Measurements from ENCODE around the gene GOLGA3.
A peak's percentile ranks its signal among the peaks of the same experiment; 100 is the strongest.
"Not testable (repeated sequence)": the region's sequence is repeated elsewhere in the genome, so short reads cannot be mapped to it uniquely, and the experiment has no call there.

The GOLGA3 gene

GRCh38 chr12:132828706-132829534, at the start of gene GOLGA3:
Gene GOLGA3, minus strand, starts transcription at chr12:132828869. Its CDS starts 6,741 bp downstream, at chr12:132822128.
- DNase-seq (ENCODE audit: low spot score), result peak; percentile 92

- DNase-seq (ENCODE audit: low spot score), result not testable (repeated sequence)
These were observed 46.0 kb upstream of the GOLGA3 start for GRCh38 chr12:132874620-132875019.

- DNase-seq (ENCODE audit: low spot score), result no peak
These were observed 45.5 kb upstream of the GOLGA3 start for GRCh38 chr12:132874175-132874574.

GRCh38 chr12:132873724-132874123, 45.1 kb upstream of the GOLGA3 start:
- no peak for DNase-seq (ENCODE audit: low spot score)

GRCh38 chr12:132872975-132873421, 44.3 kb upstream of the GOLGA3 start:
- DNase-seq (ENCODE audit: low spot score), result no peak

GRCh38 chr12:132872073-132872855, 43.6 kb upstream of the GOLGA3 start:
- DNase-seq (ENCODE audit: low spot score), result no peak

GRCh38 chr12:132869551-132869950, 40.9 kb upstream of the GOLGA3 start:
- no peak for DNase-seq (ENCODE audit: low spot score)

GRCh38 chr12:132866251-132866828, 37.7 kb upstream of the GOLGA3 start:
- DNase-seq (ENCODE audit: low spot score), result peak; percentile 42

- DNase-seq (ENCODE audit: low spot score), result no peak
These were observed 32.9 kb upstream of the GOLGA3 start for GRCh38 chr12:132861558-132861957.

GRCh38 chr12:132858718-132859266, 30.1 kb upstream of the GOLGA3 start:
- no peak for DNase-seq (ENCODE audit: low spot score)

GRCh38 chr12:132857019-132857418, 28.4 kb upstream of the GOLGA3 start:
- not testable (repeated sequence) for DNase-seq (ENCODE audit: low spot score)

GRCh38 chr12:132856581-132856980, 27.9 kb upstream of the GOLGA3 start:
- DNase-seq (ENCODE audit: low spot score), result no peak

GRCh38 chr12:132855211-132855610, 26.5 kb upstream of the GOLGA3 start:
- DNase-seq (ENCODE audit: low spot score), result not testable (repeated sequence)

- no peak for DNase-seq (ENCODE audit: low spot score)
These were observed 24.8 kb upstream of the GOLGA3 start for GRCh38 chr12:132853285-132854092.

GRCh38 chr12:132852496-132852895, 23.8 kb upstream of the GOLGA3 start:
- no peak for DNase-seq (ENCODE audit: low spot score)

GRCh38 chr12:132851465-132851864, 22.8 kb upstream of the GOLGA3 start:
- no peak for DNase-seq (ENCODE audit: low spot score)

GRCh38 chr12:132850291-132850690, 21.6 kb upstream of the GOLGA3 start:
- no peak for DNase-seq (ENCODE audit: low spot score)

- DNase-seq (ENCODE audit: low spot score), result no peak
These were observed 19.9 kb upstream of the GOLGA3 start for GRCh38 chr12:132848521-132848920.

GRCh38 chr12:132847363-132848356, 19.0 kb upstream of the GOLGA3 start:
- no peak for DNase-seq (ENCODE audit: low spot score)

- not testable (repeated sequence) for DNase-seq (ENCODE audit: low spot score)
These were observed 16.0 kb upstream of the GOLGA3 start for GRCh38 chr12:132844681-132845080.
